Neuronal stem cell (in vitro differentiated cells): ENCODE data around the gene PBRM1.

Experiments used
- DNase-seq: peaks from one replicate; pipeline ENCODE4 v3.0.0-alpha.2; 2013; ENCODE audit warnings: low spot score
- H2AFZ ChIP-seq: one replicate; pipeline ENCODE4 v1.6.1; 2013; ENCODE audit warnings: mild to moderate bottlenecking, low read length, inconsistent platforms
- H2AK5ac ChIP-seq: 2 replicates; pipeline ENCODE4 v1.6.1; 2013; ENCODE audit warnings: low read depth, mild to moderate bottlenecking, inconsistent platforms, low read length, moderate library complexity, mixed read lengths
- H2BK120ac ChIP-seq: 2 replicates; pipeline ENCODE4 v1.6.1; 2013; ENCODE audit warnings: low read depth, mild to moderate bottlenecking, inconsistent platforms, low read length, moderate library complexity, mixed read lengths
- H2BK12ac ChIP-seq: one replicate; pipeline ENCODE4 v1.6.1; 2013; ENCODE audit warnings: low read length, inconsistent platforms
- H2BK15ac ChIP-seq: 2 replicates; pipeline ENCODE4 v1.6.1; 2013; ENCODE audit warnings: mild to moderate bottlenecking, low read length, inconsistent platforms, mixed read lengths
- H2BK5ac ChIP-seq: one replicate; pipeline ENCODE4 v1.6.1; 2013; ENCODE audit warnings: inconsistent platforms, mild to moderate bottlenecking, low read length, moderate library complexity
- H3K14ac ChIP-seq: one replicate; pipeline ENCODE4 v1.6.1; 2013; ENCODE audit warnings: low read length, inconsistent platforms
- H3K18ac ChIP-seq: 2 replicates; pipeline ENCODE4 v1.6.1; 2013; ENCODE audit warnings: low read length, inconsistent platforms
- H3K23ac ChIP-seq: 2 replicates; pipeline ENCODE4 v1.6.1; 2013; ENCODE audit warnings: low read depth, mild to moderate bottlenecking, mixed read lengths, low read length, inconsistent platforms; ENCODE audit not compliant: poor library complexity
- H3K27ac ChIP-seq: replicated peaks from 3 replicates; pipeline ENCODE4 v1.5.1; 2013; ENCODE audit warnings: low read length, inconsistent platforms
- H3K27me3 ChIP-seq, 3 experiments: 2 replicates each; pipeline ENCODE4 v1.6.1; 2013; ENCODE audit warnings: low read length in 3 of 3, mild to moderate bottlenecking in 2 of 3, inconsistent platforms in 1 of 3, low read depth in 1 of 3, mixed read lengths in 1 of 3, moderate library complexity in 1 of 3; ENCODE audit not compliant: control insufficient read depth in 3 of 3, insufficient read depth in 3 of 3
- H3K36me3 ChIP-seq, 2 donors: replicated peaks in 1 of 2; 2 replicates each; pipeline ENCODE4 v1.6.1; 2013; ENCODE audit warnings: low read length in 2 of 2; ENCODE audit not compliant: control insufficient read depth in 2 of 2, insufficient read depth in 2 of 2
- H3K4ac ChIP-seq: 2 replicates; pipeline ENCODE4 v1.6.1; 2013; ENCODE audit warnings: inconsistent platforms, mild to moderate bottlenecking, low read length, moderate library complexity
- H3K4me1 ChIP-seq, 2 donors: 1 replicate in 1 of 2; 2 replicates in 1 of 2; pipeline ENCODE4 v1.6.1; 2013; ENCODE audit warnings: low read length in 2 of 2, low read depth in 1 of 2; ENCODE audit not compliant: control insufficient read depth in 2 of 2, insufficient read depth in 1 of 2
- H3K4me2 ChIP-seq: one replicate; pipeline ENCODE4 v1.6.1; 2013; ENCODE audit warnings: mild to moderate bottlenecking, low read length, inconsistent platforms; ENCODE audit not compliant: insufficient read depth, poor library complexity, severe bottlenecking
- H3K4me3 ChIP-seq, 2 donors: 2 replicates each; pipeline ENCODE4 v1.5.1; 2013; ENCODE audit warnings: low read length in 2 of 2, mild to moderate bottlenecking in 2 of 2, inconsistent platforms in 1 of 2, moderate library complexity in 1 of 2
- H3K79me1 ChIP-seq: one replicate; pipeline ENCODE4 v1.6.1; 2013; ENCODE audit warnings: low read depth, mild to moderate bottlenecking, inconsistent platforms, low read length, moderate library complexity
- H3K9ac ChIP-seq: one replicate; pipeline ENCODE4 v1.6.1; 2013; ENCODE audit warnings: mild to moderate bottlenecking, low read depth, low read length, inconsistent platforms; ENCODE audit not compliant: poor library complexity
- H3K9me3 ChIP-seq, 2 donors: replicated peaks in 1 of 2; 2 replicates each; pipeline versions ENCODE3 to v1.6.1; 2013; ENCODE audit warnings: low read length in 2 of 2, mild to moderate bottlenecking in 2 of 2, inconsistent platforms in 1 of 2, low read depth in 1 of 2, mixed read lengths in 1 of 2, moderate library complexity in 1 of 2; ENCODE audit not compliant: control insufficient read depth in 2 of 2, insufficient read depth in 1 of 2
- H4K8ac ChIP-seq: one replicate; pipeline ENCODE4 v1.6.1; 2013; ENCODE audit warnings: low read depth, mild to moderate bottlenecking, inconsistent platforms, low read length, moderate library complexity
- H4K91ac ChIP-seq: one replicate; pipeline ENCODE4 v1.6.1; 2013; ENCODE audit warnings: low read length, low read depth, mild to moderate bottlenecking, inconsistent platforms; ENCODE audit not compliant: poor library complexity
- WGBS, 2 donors: extraction: QIAGEN DNeasy Blood & Tissue Kit; methylation state at CpG; one replicate each; pipeline ENCODE4 v1.1.7; 2013; ENCODE audit warnings: missing lambda C conversion rate in 2 of 2, mixed read lengths in 1 of 2; ENCODE audit not compliant: insufficient read length in 2 of 2, insufficient replicate concordance in 1 of 2; ENCODE audit errors: extremely low coverage in 2 of 2; 5-methylcytosine and 5-hydroxymethylcytosine counted together

PBRM1 gene

DNA sequence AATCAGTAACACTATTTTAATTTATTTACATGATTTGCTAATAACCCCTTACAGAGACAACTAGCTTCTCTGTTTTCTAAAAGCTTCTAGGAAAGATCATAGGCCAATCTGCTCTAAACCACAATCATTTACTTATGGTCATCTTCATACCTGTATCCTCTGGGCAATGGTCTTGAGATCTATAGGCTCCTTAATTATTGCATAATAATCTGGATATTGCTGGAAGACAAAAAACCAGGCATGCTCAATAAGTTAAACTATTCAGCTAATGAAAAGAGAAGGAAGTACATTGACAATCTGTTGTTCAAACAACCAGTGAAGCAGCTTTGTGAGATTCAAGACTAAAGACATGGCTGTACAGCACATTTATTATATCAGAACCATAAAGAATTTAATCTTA, 34.1 kb downstream of the PBRM1 start:
- no peak overlapping the region for H2BK120ac ChIP-seq
- H3K36me3 ChIP-seq = peaks cover 23 to 95% of the 10 kb centered on the region in 2 donors

DNA sequence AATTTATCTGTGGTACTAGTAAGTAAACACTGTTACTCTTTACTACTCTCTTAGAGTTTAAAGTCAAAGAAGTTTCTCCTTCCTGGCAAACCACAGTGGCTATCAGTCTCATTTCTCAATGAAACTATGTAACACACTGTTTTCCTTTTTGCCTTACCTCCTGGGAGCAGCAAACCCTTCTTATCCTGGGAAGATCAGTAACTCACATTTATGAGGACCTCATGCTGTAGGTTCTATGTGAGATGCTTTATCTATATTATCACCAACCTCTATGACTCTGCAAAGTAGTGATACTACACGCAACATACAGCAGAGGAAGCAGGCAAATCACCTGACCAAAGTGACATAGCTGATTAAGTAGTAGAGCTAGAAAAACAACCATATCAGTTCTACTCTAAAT, 35.3 kb downstream of the PBRM1 start:
- Histone ChIP-seq H3K4me1 (no peaks in the 10 kb centered on the region), H3K27ac (no peak overlapping the region), H3K36me3 (peaks cover 19 to 95% of the 10 kb centered on the region in 2 donors), H4K8ac (no peak overlapping the region), H2BK120ac (no peak overlapping the region), H2BK15ac (no peak overlapping the region), H3K9ac (no peak overlapping the region), H3K4me3 (no peak overlapping the region), H3K23ac (no peak overlapping the region), H3K18ac (no peak overlapping the region), H2AK5ac (no peak overlapping the region), H2AFZ (no peak overlapping the region), H3K14ac (no peak overlapping the region), H3K4me2 (no peak overlapping the region), H3K9me3 (no peaks in the 10 kb centered on the region), H4K91ac (no peak overlapping the region), H2BK12ac (no peak overlapping the region), H3K27me3 (no peaks in the 10 kb centered on the region), H2BK5ac (no peak overlapping the region), H3K79me1 (no peaks in the 10 kb centered on the region), H3K4ac (no peak overlapping the region)
- WGBS, 2 donors = no CpG with 5 or more reads among the region's 1 CpG
- DNase-seq = no peak

More for the DNA sequence above, 34.1 kb downstream of the PBRM1 start:
- Histone ChIP-seq H3K9me3 (no peaks in the 10 kb centered on the region), H3K4me3 (no peak overlapping the region), H4K91ac (no peak overlapping the region), H4K8ac (no peak overlapping the region), H3K27me3 (no peaks in the 10 kb centered on the region), H3K79me1 (no peaks in the 10 kb centered on the region), H3K27ac (no peak overlapping the region), H3K4ac (no peak overlapping the region), H3K9ac (no peak overlapping the region), H3K18ac (no peak overlapping the region), H2AK5ac (no peak overlapping the region), H2BK15ac (no peak overlapping the region), H3K23ac (no peak overlapping the region), H3K4me2 (no peak overlapping the region), H3K4me1 (no peaks in the 10 kb centered on the region), H2AFZ (no peak overlapping the region), H2BK12ac (no peak overlapping the region), H3K14ac (no peak overlapping the region), H2BK5ac (no peak overlapping the region)
- no peak for DNase-seq

DNA sequence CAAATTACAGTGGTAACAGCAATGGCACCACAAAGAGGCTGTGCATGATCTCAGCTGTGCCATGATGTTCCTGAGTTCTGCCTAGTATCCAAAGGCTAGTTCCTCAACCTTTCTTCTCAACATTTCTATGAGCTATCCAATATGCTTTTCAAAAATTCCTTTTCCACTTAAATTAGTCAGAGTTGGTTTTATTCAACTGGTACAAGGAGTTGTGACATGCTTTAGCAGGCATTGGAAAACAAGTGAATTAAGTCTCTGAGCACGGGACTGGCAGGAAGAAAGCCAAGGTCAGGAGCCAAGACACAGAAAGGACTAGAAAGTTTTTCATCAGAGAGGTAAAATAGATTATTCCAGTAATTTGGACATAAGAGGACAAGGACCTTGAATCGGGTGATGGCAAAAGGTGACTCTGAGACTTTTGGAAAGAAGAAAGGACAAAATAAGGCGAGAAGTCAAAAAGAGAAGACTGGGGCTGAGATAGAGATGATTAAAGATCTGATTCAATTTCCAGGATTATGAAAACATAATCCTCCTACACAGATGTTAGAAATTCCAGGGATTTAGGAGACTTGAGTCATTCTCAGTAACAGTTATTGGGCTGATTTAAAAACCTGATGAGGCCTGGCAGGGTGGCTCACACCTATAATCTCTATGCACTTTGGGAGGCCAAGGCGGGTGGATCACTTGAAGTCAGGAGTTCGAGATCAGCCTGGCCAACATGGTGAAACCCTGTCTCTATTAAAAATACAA, 36.1 kb downstream of the PBRM1 start:
- Histone ChIP-seq H3K4ac (no peak overlapping the region), H3K14ac (no peak overlapping the region), H2BK15ac (no peak overlapping the region), H2BK120ac (no peak overlapping the region), H4K91ac (no peak overlapping the region), H3K9ac (no peak overlapping the region), H3K18ac (no peak overlapping the region), H3K27ac (no peak overlapping the region), H2BK12ac (no peak overlapping the region), H3K4me3 (no peak overlapping the region), H2BK5ac (no peak overlapping the region), H2AK5ac (no peak overlapping the region), H3K9me3 (no peaks in the 10 kb centered on the region), H3K23ac (no peak overlapping the region), H2AFZ (no peak overlapping the region), H3K4me2 (no peak overlapping the region), H3K27me3 (no peaks in the 10 kb centered on the region), H3K36me3 (peaks cover 18 to 95% of the 10 kb centered on the region in 2 donors), H4K8ac (no peak overlapping the region), H3K4me1 (no peaks in the 10 kb centered on the region), H3K79me1 (no peaks in the 10 kb centered on the region)
- DNase-seq = no peak
- no CpG with 5 or more reads among the region's 5 CpGs for WGBS, 2 donors

DNA sequence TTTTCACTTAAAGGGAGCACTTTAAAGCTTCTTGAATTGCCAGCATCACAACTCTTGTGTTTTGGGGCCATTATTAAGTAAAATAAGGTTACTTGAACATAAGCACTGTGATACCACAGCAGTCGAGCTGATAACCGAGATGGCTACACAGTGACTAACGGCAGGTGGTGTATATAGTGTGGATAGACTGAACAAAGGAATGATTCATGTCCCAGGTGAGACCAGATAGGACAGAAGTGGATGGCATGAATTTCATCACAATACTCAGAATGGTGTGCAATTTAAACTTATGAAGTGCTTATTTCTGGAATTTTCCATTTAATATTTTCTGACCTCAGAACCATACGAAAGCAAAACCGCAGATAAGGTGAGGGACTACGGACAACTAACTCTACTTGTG, 40.2 kb downstream of the PBRM1 start:
- Histone ChIP-seq H2BK12ac (no peak overlapping the region), H2BK120ac (no peak overlapping the region), H3K9me3 (no peaks in the 10 kb centered on the region), H3K23ac (no peak overlapping the region), H3K79me1 (no peaks in the 10 kb centered on the region), H4K8ac (no peak overlapping the region), H2BK15ac (no peak overlapping the region), H3K4ac (no peak overlapping the region), H4K91ac (no peak overlapping the region), H3K4me3 (no peak overlapping the region), H2AK5ac (no peak overlapping the region), H3K14ac (no peak overlapping the region), H2BK5ac (no peak overlapping the region), H3K36me3 (peaks cover 17 to 98% of the 10 kb centered on the region in 2 donors), H3K27ac (no peak overlapping the region), H3K27me3 (no peaks in the 10 kb centered on the region), H3K4me1 (no peaks in the 10 kb centered on the region), H2AFZ (no peak overlapping the region), H3K4me2 (no peak overlapping the region), H3K9ac (no peak overlapping the region), H3K18ac (no peak overlapping the region)
- DNase-seq = no peak
- no CpG with 5 or more reads among the region's 6 CpGs for WGBS, 2 donors
